ENCODE results near the gene GPR107.

GPR107 gene

DNA sequence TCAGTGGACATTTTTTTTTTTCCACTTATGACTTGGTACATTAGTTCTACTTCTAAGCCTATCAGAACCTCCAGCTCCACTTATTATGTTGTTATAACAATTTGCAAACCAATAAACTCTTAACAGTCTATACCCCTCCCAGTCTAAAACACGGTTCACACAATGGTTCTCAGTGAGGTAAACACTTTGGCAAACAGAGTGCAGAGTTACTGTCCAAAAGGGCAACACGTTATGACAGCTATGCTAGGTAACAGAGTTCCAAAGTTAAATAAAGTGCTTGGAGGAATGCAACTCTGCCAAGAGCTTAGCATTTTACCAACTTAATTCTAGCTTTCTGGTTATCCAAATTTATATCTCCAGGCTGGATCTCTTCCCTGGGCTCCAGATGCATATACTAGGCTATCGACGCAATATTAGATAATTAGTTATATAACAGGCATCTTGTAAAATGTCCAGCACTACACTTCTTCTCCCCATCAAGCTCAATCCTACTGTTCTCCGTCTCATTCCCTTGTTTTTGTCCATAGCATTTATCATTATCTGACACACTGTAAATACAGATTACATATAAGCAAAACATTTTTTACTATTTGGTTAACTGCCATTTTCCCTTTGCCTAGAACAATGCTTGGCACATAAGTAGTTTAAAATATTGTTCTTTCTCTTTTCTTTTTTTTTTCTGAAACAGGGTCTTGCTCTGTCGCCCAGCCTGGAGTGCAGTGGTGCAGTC lies 25.0 kb upstream of the GPR107 start:
- no peak for DNase-seq

DNA sequence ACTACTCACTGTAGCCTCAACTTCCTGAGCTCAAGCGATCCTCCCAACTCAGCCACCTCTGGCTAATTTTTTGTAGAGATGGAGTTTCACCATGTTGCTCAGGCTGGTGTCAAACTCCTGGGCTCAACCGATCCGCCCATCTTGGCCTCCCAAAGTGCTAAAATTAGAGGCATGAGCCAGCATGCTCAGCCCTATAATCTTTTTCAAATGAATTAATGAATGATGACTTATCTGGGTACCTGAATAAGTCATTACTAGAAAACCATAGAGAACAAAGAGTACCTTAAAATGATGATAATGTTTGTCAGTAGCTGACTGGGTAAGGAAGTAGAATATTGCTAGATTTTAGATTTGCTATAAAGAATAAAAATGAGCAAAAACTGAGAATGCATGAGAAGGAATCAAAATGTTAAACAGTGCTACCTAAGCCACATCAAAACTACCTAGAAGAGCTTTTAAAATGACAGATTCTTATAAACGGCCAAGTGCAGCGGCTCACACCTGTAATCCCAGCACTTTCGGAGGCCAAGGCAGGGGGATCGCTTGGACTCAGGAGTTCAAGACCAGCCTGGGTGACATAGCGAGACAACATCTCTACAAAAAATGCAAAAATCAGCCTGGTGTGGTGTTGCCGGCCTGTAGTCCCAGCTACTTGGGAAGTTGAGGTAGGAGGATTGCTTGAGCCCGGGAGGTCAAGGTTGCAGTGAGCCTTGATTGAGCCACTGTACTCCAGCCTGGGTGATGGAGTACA lies 24.3 kb upstream of the GPR107 start:
- no peak for DNase-seq

DNA sequence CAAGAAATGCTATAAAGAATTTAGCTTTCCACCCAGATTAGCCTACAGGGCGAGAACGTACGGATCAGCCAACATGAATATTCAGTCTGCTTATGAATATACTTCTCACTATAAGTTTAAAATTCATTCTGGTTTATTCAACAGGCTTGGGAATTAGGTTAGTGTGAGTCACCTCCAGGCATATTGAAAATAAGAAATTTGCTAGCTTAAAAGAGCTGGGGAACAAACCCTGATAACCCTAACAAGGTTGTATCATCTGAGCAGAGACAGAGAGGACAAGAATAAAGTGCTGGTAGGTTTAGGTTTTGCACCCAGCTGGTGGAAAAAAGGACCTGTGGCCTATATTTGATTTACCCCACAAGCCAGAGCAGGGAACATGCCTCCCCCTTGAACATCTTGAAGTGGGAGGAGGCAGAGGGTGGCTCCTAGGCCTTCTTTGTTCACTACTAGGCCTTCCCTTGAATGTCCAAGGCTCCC lies 23.0 kb upstream of the GPR107 start:
- DNase-seq = no peak

DNA sequence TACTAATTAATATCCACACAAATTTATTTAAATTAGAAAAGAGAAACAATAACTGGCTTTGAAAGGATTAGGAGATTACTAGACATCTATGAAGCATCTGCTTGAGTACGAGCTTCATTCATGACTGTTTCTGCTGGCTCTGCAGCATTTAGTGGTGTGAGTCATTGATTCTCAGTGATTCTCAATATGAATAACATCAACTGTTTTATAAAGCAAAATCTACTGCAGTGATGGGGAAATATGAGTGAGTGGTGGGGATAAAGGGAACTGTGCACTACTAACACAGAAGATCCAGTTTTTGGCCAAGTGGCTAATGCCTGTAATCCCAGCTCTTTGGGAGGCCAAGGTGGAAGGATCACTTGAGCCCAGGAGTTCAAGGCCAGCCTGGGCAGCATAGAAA lies 19.1 kb upstream of the GPR107 start:
- DNase-seq = no peak

DNA sequence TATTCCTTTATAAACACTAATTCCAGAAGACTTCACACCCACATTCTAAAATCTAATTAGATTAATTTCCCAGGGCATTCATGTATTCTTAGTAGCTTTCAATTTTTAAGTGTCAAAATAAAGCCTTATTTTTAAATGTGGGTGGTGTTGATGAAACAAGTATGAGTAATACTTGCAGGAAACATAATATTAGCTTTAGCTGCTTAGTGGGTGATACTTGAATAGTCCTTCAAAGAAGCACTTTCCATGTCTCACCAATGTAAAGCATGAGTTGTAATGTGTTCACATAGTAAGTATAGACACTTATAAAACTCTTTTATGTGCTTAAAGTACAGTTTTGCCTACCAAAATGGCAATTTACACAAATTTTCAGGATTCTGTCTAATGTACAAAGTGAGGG lies 17.6 kb upstream of the GPR107 start:
- DNase-seq = no peak

DNA sequence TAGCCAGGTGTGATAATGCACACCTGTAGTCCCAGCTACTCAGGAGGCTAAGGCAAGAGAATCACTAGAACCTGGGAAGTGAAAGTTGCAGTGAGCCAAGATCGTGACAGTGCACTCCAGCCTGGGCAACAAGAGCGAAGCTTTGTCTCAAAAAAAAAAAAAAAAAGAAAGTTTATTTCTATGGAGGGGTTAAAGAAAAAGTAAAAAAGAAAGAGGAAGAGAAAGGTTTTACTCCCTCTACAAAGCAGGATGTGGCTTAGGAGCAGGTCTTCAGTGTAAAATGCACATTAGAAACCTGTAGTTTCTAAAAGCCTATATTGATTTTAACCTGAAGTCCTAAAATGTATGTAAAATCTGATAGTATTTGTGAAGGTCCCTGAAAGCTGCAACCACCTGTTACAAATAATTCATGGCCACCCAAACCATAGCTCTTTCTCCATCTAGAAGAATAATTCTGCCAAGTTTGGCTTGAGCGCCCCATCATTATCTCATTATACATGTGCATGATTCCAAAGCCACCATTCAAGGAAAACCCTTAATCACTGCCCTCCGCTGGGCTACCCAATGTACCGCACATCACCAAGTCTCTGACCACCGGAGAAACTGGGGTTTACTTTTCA lies 14.1 kb upstream of the GPR107 start:
- DNase-seq = no peak

DNA sequence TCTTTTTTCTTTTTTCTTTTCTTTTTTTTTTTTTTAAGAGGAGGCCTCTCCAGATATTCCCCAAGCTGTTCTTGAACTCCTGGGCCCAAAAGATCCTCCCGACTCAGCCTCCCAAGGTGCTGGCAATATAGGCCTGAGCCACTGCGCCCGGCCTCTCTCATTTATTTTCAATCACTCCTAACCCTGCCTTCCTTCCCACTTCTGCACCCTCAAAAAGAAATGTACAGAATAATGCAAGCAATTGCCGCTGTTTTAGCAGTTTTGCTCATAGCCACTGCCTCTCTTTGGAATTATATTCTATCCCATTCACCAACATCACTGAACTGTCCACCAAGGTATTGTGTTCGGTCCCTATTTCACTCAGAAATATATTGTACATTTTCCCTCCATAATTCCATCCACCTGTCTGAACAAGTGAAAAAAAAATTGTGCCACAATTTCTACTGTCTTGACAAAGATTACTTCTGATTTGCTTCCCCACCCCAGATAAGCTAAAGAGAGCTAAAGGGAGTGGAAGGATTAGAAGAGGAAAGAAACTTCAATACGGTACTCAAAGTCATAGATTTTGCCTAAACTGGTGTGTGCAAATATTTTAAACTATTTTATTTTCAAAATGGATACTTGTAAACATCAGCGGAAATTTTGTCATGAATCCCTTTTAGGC lies 12.6 kb upstream of the GPR107 start:
- DNase-seq = no peak

DNA sequence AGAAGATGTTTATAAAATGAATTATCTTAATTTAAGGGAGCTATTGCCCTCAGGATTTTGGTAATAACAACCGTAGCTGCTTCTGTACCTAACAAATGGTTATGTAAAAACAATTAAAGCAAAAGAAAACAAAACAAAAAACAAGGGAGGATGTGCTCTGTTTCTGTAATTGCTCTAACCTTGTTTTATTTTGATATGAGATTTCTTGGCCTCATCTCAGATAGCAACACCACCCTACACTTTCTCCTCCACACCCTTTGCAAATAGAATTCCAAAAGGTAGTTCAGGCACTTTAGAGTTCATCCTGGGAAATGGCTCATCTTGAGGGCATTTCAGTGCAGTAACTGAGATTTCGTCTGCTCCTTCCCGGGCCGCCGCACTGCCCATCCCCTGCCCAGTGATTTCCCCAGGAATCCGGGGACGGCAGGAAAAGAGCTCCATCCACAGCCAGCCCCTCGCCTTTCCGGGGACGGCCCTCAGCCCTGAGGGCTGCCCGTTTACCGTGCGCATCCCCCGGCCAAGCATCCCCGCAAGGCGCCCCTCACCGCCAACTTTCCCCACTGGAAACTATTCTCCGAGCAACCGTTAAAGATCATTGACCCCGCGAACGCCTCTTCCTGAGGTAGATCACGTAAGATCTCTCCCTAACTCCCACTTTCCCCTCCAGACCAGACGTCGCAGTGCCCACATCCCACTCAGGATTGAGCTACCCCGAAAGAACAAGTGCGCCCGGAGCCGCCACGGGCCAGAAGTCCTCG lies 11.9 kb upstream of the GPR107 start:
- DNase-seq = peak; percentile 61

DNA sequence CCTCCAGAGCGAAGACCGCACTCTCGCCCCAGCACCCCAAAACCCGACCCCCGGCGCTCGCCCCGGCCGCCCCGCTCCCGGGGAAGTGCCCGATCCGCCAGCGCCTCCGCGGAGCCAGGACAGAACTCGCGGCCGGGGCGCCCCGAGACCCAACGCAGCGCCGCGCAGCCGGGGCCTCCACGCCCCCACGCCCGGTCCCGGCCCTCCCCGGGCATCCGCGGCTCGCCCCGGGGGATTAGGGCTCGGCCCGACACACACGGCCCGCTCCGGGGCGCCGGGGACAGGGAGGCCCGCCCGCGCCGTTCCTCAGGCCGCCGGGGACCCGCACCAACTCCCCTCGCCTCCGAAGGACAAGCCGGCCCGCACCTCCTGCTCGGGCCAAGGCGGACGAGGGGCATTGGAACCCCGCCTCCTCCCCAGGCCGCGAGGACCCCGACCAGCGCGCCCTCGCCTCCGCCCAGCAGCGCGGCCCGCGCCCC lies 11.3 kb upstream of the GPR107 start:
- no peak for DNase-seq

DNA sequence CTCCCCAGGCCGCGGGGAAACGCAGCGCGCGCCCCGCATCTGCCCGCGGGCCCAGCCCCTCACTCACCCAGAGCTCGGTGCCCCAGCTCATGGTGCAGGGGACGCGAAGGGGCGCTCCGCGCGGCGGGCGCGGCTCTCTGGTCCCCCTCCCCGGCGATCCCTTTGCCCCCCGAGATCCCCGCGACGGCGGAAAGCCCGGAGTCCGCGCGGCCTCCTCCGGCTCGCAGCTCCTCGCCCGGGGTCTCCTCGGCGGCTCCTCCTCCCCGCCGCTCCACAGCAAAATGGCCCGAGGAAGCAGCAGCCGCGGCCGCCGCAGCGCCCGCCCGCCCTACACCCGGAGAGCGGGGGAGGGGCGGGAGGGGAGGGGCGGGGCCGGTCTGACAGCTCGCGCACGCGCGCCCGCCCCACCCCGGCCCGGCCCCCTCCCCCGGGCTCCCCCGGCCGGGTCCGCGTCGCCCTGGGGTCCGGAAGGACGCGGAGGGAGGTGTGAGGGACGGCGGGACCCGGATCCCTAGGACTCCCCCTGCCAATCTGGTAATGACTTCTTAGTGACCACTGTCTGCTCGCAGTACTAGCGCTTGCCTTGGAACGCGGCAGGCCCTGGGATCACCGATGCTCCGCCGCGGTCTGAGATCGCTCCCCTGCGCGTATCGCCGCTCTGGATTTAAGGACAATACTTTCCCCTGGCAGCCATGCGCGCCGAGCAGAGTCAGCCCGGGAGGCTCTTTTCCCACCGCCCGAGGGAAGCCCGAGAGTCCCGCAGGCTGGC lies 10.6 kb upstream of the GPR107 start, which contains the start of gene FNBP1:
FNBP1 (minus strand) TSS at position 305 of the 769 bp plus-strand sequence; CDS start at position 91, 214 bp downstream.
- peak; percentile 92 for DNase-seq

DNA sequence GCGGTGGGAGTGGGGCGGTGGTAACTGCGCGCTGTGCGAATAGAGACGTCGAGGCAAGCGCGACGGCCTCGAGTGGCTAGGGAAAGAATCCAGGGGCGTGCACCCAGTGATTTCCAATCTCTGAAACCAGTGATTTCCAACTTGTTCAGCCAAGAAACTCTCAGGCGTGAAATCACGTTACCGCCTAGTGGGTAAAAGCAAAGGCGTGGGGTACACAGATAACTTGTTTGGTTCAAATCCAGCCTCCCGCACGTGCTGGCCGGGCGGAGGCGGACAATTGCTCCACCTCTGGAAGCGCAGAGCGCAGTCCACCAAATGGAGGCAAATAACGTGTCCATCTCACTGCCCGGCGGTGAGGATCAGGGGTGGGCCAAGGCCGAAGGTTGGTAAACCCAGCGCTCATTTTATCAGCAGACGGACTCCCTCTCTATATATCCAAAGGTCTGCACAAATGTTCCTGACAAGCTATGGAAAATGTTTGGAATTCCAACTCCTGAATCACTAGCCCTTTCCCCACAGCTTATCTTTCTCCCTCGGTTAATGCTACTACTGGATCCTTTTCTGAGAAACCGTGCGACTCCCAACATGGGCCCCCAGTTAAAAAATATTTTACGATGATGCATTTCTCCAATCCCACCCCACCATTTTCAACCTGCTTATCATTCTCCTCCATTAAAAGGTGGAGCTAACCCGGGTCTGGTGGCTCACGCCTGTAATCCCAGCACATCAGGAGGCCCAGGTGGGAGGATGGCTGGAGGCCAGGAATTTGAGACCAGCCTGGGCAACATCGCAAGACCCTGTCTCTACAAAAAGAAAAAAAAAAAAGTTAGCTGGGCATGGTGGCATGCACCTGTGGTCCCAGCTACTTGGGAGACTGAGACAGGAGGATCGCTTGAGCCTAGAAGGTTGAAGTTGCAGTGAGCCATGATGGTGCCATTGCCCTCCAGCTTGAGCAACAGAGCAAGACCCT lies 9.8 kb upstream of the GPR107 start:
- DNase-seq = peak; percentile 63

DNA sequence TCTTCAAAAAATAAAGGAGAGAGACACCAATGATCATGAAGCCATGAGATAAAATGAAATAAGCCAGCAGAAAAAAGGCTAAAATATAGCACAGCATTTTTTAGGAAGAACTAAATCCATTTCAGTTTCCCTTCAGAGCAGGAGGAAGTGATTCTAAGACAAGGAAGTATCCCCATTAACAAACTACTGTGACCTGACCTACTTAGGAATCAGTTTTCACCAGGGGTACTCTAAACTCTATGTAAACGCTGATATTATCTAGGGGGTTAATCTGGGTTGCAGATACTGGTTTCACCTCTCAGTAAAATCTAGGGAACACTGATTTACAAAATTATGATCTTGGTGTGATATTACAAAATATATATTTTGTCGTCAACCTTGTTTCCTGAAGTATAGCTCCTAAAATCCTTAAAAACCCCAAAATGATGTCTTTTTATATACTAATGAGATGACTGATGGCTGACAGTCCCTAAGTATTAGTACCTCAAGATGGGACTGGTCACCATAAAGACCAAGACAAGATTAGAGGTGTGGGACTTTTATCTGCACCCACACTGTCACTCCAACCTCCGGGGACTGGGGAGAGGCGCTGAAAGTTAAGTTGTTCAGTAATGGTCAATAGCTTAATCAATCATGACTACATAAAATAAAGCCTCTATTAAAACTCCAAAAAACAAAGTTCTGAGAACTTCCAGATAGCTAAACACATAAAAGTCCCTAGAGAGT lies 7.8 kb upstream of the GPR107 start:
- DNase-seq = no peak

DNA sequence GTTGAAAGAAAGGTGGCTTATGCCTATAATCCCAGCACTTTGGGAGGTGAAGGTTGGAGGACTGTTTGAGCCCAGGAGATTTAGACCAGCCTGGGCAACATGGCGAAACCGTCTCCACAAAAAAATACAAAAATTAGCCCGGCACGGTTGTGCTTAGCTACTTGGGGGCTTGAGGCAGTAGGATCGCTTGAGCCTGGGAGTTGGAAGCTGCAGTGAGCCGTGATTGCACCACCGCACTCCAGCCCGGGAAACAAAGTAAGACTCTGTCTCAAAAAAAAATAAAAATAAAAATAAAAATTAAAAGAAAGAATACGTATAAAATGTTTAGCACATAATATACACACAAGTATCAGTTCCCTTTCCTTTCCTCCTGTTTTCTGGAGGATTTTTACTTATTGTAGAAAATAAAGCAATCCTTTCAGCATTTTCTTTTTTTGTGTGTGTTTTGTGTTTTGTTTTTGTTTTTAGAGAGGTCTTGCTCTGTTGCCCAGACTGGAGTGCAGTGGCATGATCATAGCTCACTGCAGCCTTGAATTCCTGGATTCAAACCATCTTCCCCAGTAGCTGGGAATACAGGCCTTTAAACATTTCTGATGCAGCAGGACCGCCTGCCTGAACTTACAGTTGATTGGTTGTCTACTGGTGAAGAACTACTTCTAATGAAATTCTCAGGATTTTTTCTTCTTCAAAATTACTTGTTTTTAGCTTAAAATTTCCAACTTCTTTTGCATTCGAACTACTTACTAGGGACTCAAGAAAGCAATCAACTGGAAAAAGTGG lies 4.1 kb upstream of the GPR107 start:
- no peak for DNase-seq

DNA sequence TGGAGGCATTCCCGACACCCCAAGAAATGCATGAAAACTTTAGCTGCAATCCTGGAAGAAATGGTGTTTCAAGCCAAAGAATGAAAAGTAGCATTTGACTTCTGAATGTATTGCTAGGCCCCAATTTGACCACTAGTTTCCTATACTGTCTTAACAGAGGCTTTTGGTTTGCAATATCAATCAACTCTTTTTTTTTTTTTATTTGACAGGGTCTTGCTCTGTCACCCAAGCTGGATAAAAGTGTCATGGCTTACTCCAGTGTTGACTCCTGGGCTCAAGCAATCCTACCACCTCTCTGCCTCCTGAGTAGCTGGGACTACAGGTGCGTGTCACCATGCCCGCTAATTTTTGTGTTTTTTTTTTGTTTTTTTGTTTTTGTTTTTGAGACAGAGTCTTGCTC lies 3.2 kb upstream of the GPR107 start:
- DNase-seq = no peak

DNA sequence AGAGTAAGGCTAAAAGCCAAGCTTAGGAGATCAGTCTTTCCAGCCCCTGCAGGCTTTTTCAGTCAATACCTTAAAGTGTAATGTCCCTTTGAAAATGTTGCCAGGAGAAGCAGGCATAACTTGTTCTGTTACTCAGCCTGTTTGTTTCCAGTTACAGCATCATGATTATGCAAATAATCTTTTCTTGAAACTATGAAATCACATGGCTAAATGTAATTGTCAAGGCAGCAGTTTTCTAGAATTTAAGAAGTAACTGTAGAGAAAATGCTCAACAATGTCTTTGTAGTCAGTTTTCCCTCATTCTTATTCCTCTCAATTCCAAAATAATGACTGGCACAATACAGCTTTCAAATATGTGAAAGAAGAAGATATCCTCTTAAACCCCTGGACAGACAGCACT lies 1.9 kb upstream of the GPR107 start:
- DNase-seq = no peak

DNA sequence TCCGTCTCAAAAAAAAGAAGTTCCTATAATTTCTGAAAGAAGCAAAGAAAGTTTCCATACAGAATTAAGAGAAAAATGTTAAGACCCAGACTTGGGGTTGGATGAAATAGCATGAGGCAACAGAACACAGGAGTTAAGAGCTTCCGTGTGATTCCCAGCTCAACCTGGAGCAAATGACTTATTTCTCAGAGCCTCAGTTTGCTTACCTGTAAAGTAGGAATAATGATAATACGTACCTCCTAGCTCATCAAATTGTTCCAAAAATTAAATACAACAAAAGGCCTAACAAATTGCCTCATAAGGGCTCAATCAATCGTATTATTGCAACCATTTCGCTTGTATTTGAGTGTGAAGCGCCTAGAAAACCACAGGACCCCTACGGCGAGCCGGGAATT lies 600 bp upstream of the GPR107 start:
- DNase-seq = no peak

DNA sequence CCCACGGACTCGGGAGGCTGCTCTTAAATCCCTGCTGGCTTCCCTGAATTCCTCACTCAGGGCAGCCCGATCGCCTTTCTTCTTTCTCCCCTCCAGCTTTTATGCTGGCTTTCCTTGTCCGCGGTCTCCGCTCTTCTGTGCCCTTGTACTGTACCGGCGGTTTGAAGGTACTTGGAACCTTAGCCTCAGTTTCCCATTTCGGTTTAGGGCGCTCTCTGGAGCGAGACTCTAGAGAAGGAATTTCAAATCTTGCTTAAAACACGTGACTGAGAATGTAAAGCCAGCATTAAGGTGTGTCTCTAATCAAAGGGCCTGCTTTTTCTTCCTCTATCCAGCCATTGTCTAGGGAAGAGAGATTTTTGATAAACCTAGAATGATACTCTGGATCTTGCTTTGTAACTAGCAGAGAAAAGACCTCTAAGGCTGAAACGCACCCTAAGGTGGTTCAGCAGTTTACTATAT lies 650 bp downstream of the GPR107 start:
- DNase-seq = no peak

DNA sequence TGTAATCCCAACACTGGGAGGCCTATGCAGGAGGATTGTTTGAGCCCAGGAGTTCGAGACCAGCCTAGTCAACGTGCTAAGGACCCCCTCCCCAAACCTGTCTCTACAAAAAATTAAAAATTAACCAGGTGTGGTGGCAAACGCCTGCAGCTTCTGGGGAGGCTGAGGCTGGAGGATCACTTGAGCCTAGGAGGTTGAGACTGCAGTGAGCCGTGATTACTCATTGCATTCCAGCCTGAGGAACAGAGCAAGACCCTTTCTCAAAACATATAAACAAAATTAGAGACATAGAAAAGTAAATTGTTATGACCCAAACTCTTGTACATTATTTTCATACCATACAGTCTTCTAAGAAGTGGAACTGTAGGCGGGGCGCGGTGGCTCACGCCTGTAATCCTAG lies 1.1 kb downstream of the GPR107 start:
- DNase-seq = no peak

DNA sequence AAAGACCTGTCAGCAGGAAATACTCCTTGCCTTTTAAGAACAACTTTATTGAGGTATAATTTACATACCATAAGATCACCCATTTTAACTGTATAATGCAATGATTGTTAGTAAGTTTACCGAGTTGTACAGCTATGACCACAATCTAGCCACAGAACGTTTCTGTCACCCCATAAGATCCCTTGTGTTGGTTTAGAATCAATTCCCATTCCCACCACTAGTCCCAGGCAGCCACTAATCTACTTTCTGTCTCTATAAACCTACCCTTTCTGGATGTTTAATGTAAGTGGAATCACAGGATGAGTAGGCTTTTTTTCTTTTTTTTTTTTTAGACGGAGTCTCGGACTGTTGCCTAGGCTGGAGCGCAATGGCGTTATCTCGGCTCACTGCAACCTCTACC lies 4.4 kb downstream of the GPR107 start:
- DNase-seq = no peak

Measured in islet precursor cell (in vitro differentiated cells).